GM19372 (cell line): ENCODE measurements around the gene NUP107.
"Not testable (repeated sequence)": the region's sequence is repeated elsewhere in the genome, so short reads cannot be mapped to it uniquely, and the experiment has no call there.

Source experiments
- ATAC-seq: cut with Tn5 transposase; IDR thresholded peaks from one replicate; pipeline ENCODE4 v1.9.1; 2021; ENCODE audit warnings: mild to moderate bottlenecking, low read depth, moderate library complexity; ENCODE audit not compliant: unreplicated experiment

NUP107 gene

GRCh38 chr12:68686595-68687521 is at the start of gene NUP107:
Gene NUP107, plus strand, starts transcription at chr12:68686978. Its CDS starts 88 bp downstream, at chr12:68687066.
- ATAC-seq = peak; percentile 97

GRCh38 chr12:68637439-68637838 is 49.3 kb upstream of the NUP107 start:
- not testable (repeated sequence) for ATAC-seq

- no peak for ATAC-seq
Measured at GRCh38 chr12:68638171-68638570, 48.6 kb upstream of the NUP107 start.

GRCh38 chr12:68638721-68639395 is 47.9 kb upstream of the NUP107 start:
- no peak for ATAC-seq

- ATAC-seq = no peak
Measured at GRCh38 chr12:68639396-68639767, 47.4 kb upstream of the NUP107 start.

- ATAC-seq = peak; percentile 85
Measured at GRCh38 chr12:68641138-68641537, 45.6 kb upstream of the NUP107 start.

- no peak for ATAC-seq
Measured at GRCh38 chr12:68646484-68646883, 40.3 kb upstream of the NUP107 start.

- ATAC-seq = no peak
Measured at GRCh38 chr12:68647507-68647906, 39.3 kb upstream of the NUP107 start.

GRCh38 chr12:68648179-68648578 is 38.6 kb upstream of the NUP107 start:
- ATAC-seq = no peak

GRCh38 chr12:68665016-68665569 is 21.7 kb upstream of the NUP107 start:
- ATAC-seq = no peak

GRCh38 chr12:68667291-68667690 is 19.5 kb upstream of the NUP107 start:
- ATAC-seq = no peak

GRCh38 chr12:68667896-68668295 is 18.9 kb upstream of the NUP107 start:
- ATAC-seq = no peak

- ATAC-seq = no peak
Measured at GRCh38 chr12:68671179-68671578, 15.6 kb upstream of the NUP107 start.

- no peak for ATAC-seq
Measured at GRCh38 chr12:68673788-68674187, 13.0 kb upstream of the NUP107 start.

GRCh38 chr12:68674376-68674775 is 12.4 kb upstream of the NUP107 start:
- ATAC-seq = no peak

- no peak for ATAC-seq
Measured at GRCh38 chr12:68675101-68675842, 11.5 kb upstream of the NUP107 start.

- ATAC-seq = not testable (repeated sequence)
Measured at GRCh38 chr12:68676854-68677253, 9.9 kb upstream of the NUP107 start.

GRCh38 chr12:68686262-68686594 is 550 bp upstream of the NUP107 start:
- ATAC-seq = peak; percentile 5

GRCh38 chr12:68695454-68695853 is 8.7 kb downstream of the NUP107 start:
- no peak for ATAC-seq

GRCh38 chr12:68699486-68699885 is 12.7 kb downstream of the NUP107 start:
- ATAC-seq = no peak

- no peak for ATAC-seq
Measured at GRCh38 chr12:68727776-68728175, 41.0 kb downstream of the NUP107 start.
